H7 (cell line): ENCODE data around the gene PLAAT3. TPM values are rescaled to one million over a fixed set of nuclear protein-coding genes. Genes with fewer than 3 reads are reported as not detected.
"Not testable (repeated sequence)": the region's sequence is repeated elsewhere in the genome, so short reads cannot be mapped to it uniquely, and the experiment has no call there.

Source experiments
- DNase-seq: peaks from one replicate; pipeline ENCODE4 v3.0.0; 2012
- H3K27me3 ChIP-seq: 2 replicates; pipeline ENCODE4 v1.6.0; 2011; ENCODE audit warnings: mild to moderate bottlenecking, low read length; ENCODE audit not compliant: control insufficient read depth, insufficient read depth
- H3K36me3 ChIP-seq: replicated peaks from 2 replicates; pipeline ENCODE4 v1.5.1; 2011; ENCODE audit warnings: low read length; ENCODE audit not compliant: control insufficient read depth, insufficient read depth
- H3K4me3 ChIP-seq: 2 replicates; pipeline ENCODE4 v1.5.1; 2011; ENCODE audit warnings: low read depth, mild to moderate bottlenecking, control low read depth, low read length, moderate library complexity; ENCODE audit not compliant: insufficient read depth
- total RNA-seq: library from RNA; depleted of rRNA; stranded (reverse); fragments of >200 nt; shearing (Covaris generic); gene quantifications from 2 replicates; pipeline ENCODE4 v1.2.3, GENCODE V29; 2014

PLAAT3 gene
- total RNA-seq, 1 experiment from 2014 or later = 81.5 TPM

DNA sequence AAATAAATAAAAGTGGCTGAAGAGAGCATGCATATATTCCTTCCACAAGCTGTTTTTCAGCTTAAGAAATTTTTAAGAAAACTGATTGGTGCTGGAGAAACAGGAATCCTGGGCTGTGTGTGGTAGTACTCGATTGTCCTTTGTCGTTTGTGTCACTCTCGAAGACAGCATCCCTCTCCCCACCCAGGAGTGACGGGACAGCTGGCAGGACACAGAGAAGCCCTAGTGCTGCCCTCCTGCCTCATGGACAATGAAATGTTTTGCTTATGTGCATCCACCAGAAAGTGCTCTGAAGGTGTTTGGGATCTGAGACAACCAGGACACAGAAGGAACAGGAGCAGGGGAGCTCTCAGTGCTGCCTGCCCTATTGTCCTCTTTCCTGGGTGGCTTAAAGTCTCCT lies 64.8 kb downstream of the PLAAT3 start:
- no peak overlapping the region for H3K4me3 ChIP-seq
- H3K27me3 ChIP-seq = no peaks in the 10 kb centered on the region
- H3K36me3 ChIP-seq = no peaks in the 10 kb centered on the region
- no peak for DNase-seq

- H3K36me3 ChIP-seq = no peaks in the 10 kb centered on the region
- H3K27me3 ChIP-seq = no peaks in the 10 kb centered on the region
- no peak overlapping the region for H3K4me3 ChIP-seq
- DNase-seq = no peak
Measured at GRCh38 chr11:63548178-63548577, 66.1 kb downstream of the PLAAT3 start.

GRCh38 chr11:63547061-63547460 lies 67.2 kb downstream of the PLAAT3 start:
- DNase-seq = no peak
- Histone ChIP-seq H3K27me3 (no peaks in the 10 kb centered on the region), H3K4me3 (no peak overlapping the region), H3K36me3 (no peaks in the 10 kb centered on the region)

- no peak for DNase-seq
- no peaks in the 10 kb centered on the region for H3K36me3 ChIP-seq
- H3K27me3 ChIP-seq = no peaks in the 10 kb centered on the region
- H3K4me3 ChIP-seq = no peak overlapping the region
Measured at GRCh38 chr11:63543711-63544110, 70.5 kb downstream of the PLAAT3 start.

DNA sequence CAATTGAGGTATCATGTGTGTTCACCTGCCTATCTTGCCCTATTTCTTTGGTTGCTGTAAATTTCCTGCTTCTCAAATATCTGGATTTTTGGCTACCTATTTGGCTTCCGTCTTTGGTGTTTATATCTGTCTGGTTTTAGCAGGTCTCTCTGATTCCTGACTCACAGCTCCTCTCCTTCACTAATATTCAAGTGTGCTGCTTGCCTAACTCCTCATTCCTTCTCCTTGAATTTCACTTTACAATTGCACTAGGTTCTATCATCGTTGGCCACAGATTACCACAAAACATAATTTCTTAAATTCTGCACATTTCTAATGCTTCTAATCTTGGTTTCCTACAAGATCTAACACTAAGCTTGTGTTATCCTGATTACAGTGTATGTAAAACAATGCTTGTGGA lies 71.7 kb downstream of the PLAAT3 start:
- not testable (repeated sequence) for H3K27me3 ChIP-seq, H3K4me3 ChIP-seq, DNase-seq, H3K36me3 ChIP-seq

DNA sequence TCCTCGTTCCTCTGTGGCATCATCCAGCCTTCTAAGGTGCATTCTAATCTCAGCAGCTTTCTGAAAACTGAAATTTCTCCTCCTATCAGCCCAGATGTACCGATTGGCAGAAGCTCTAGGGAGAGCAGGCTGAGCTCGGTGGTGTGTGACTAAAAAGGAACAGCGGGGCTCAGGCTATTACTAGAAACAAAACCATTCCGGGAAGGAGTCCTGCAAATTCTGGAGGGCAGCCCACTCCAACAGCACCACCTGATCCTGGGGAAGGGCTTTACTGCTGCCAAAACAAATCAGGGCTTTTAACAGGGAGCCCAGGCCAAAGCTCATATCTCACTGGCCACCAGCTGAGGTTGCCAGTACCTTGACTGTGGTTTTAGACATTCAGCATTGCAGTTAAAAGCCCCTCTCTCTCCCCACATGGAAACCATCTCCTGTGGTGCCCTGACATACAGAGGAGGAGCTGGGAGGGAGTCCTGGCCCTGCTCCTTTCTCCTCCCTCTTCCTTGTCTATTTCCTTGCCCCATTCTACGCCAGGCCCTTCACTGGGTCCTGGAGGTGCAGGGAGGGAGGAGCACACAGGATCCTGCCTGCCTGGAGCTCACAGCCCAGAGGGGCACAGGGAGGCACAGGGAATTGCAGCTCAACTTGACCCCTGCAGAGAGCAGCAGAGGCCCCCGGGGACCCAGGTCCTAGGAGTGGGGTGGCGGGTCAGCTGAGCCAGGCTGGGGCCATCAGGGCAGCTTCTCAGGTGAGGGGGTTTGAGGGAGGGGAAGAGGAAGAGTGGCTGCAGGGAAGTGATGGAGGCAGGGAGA lies 76.7 kb downstream of the PLAAT3 start:
- peak; percentile 23 for DNase-seq
- Histone ChIP-seq H3K36me3 (no peaks in the 10 kb centered on the region), H3K4me3 (no peak overlapping the region), H3K27me3 (no peaks in the 10 kb centered on the region)

DNA sequence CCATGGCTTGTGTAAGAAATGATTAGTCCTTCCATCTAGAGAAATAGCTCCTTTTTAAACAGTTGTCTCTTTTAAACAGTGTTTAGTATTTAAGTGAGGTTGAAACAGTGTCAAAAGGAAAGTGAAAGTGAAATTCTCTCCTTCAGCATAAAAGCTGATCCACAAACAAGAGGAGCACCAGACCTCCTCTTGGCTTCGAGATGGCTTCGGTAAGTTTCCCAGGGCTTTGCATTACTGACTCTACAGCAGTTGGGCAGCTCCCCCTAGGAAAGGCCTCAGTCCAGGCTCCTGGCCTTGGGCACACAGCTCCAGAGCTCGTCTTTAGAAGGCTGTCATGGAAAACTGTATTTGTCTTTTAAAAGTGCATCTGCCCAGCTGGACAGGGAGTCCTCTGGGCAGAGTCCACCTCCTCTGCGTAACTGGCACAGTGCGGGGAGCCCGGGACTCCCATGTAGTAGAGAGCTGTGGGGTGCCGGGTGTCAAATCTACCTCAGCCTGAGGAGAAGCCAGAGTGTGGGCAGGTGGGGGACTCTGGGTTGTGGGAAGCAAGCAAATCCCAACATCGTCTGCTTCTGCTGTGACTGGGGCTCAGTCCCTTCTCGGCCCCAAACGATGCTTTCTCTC lies 77.5 kb downstream of the PLAAT3 start, which contains the start of gene PLAAT4:
PLAAT4 (plus strand) TSS at position 140 of the 624 bp plus-strand sequence; CDS start at position 201, 61 bp downstream.
- peak; percentile 36 for DNase-seq
- no peaks in the 10 kb centered on the region for H3K36me3 ChIP-seq
- no peak within 1 kb of the TSS for H3K4me3 ChIP-seq
- no peaks in the 10 kb centered on the region for H3K27me3 ChIP-seq

DNA sequence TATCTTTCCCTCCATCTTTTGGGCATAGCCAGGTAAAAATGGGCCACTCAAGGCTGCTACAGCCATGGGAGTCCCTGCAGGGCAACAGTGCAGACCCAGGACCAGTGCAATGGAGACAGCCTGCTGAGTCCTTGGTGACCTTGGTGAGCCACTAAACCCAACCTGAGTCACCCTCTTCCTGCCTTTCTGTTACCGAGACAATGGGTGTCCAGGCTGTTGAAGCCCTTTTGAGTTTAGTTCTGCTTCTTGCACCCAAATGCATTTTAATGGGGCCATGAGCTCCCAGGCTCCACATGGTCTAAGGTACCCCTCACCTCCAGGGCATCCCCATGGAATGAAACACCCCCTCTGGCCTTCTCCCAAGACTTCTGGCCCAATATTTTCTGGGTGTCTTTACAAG lies 78.5 kb downstream of the PLAAT3 start:
- no peaks in the 10 kb centered on the region for H3K36me3 ChIP-seq
- H3K27me3 ChIP-seq = no peaks in the 10 kb centered on the region
- no peak for DNase-seq
- no peak overlapping the region for H3K4me3 ChIP-seq

- no peak overlapping the region for H3K4me3 ChIP-seq
- H3K36me3 ChIP-seq = no peaks in the 10 kb centered on the region
- no peak for DNase-seq
- no peaks in the 10 kb centered on the region for H3K27me3 ChIP-seq
Measured at GRCh38 chr11:63534895-63535461, 79.3 kb downstream of the PLAAT3 start.

DNA sequence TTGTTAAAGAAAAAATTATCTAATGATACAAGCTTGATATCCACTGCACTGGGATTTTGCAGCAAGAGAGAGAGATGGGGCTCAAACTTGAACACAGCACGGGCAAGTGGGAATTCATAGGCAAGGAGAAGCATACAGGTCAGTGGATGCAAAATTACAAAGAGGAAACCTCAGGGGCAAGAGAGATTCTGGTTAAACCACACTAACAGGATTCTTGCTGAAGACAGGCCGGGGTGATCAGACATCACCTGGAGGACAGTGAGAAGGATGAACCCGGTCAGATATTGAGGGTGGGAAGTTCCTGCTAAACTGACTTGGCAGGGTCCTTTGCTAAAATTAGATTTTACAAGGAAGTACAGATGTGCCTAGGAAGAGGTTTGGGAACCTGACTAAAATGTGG lies 80.2 kb downstream of the PLAAT3 start:
- no peaks in the 10 kb centered on the region for H3K36me3 ChIP-seq
- DNase-seq = no peak
- H3K27me3 ChIP-seq = no peaks in the 10 kb centered on the region
- no peak overlapping the region for H3K4me3 ChIP-seq

- Histone ChIP-seq H3K27me3 (no peaks in the 10 kb centered on the region), H3K4me3 (no peak overlapping the region), H3K36me3 (no peaks in the 10 kb centered on the region)
- peak; percentile 13 for DNase-seq
Measured at GRCh38 chr11:63532799-63533475, 81.3 kb downstream of the PLAAT3 start.

DNA sequence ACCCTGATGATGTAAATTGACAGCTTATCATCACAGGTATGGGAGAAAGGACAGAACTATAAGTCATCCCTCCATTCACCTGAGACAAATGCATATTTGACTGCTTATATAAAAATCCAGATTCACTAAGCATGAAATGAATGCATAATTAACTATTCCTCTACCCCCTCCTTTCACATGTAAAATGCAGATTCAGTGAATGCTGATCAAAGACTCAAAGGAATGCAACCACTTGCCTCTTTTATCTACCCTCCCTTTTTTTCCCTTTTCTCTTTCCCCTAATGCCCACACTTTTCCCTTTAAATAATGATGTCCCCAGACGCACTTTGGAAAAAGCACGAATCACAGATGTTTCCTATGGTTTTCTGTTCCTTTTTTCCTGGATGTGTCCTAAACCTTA lies 82.1 kb downstream of the PLAAT3 start:
- DNase-seq = no peak
- H3K27me3 ChIP-seq = no peaks in the 10 kb centered on the region
- no peak overlapping the region for H3K4me3 ChIP-seq
- H3K36me3 ChIP-seq = no peaks in the 10 kb centered on the region

GRCh38 chr11:63531074-63531792 lies 83.0 kb downstream of the PLAAT3 start:
- H3K36me3 ChIP-seq, H3K4me3 ChIP-seq, H3K27me3 ChIP-seq: not testable (repeated sequence)
- DNase-seq = peak; percentile 21

- H3K4me3 ChIP-seq = no peak overlapping the region
Measured at GRCh38 chr11:63530021-63530420, 84.2 kb downstream of the PLAAT3 start.

More at GRCh38 chr11:63530021-63530420, 84.2 kb downstream of the PLAAT3 start:
- Histone ChIP-seq H3K36me3 (no peaks in the 10 kb centered on the region), H3K27me3 (no peaks in the 10 kb centered on the region)
- DNase-seq = no peak
